Panc1 (cell line): ENCODE results near the gene AANAT. TPM values are rescaled to one million over a fixed set of nuclear protein-coding genes. Genes with fewer than 3 reads are reported as not detected.

Experiments used
- ATAC-seq: fragments of 200-7000 bp; cut with Tn5 transposase; 2 replicates; pipeline ENCODE4 v1.9.1; 2020; ENCODE audit warnings: mild to moderate bottlenecking, moderate library complexity
- BruUV-seq: library from RNA; stranded (reverse); fragments of 400-500 nt; replicated peaks from 2 replicates; lab custom pipeline; 2021; lab: Mats Ljungman, UMichigan
- CTCF ChIA-PET: fragments of 300-600 bp; sonication (Branson Sonifier 250); formaldehyde crosslinking; loops from one replicate; lab custom pipeline; 2022; ENCODE audit warnings: antibody characterized with exemption; lab: Charles Lee
- POLR2A ChIA-PET: fragments of 300-600 bp; sonication (Branson Sonifier 250); formaldehyde crosslinking; loops from one replicate; lab custom pipeline; 2022; ENCODE audit warnings: antibody characterized with exemption; lab: Charles Lee
- DNase-seq: peaks from one replicate; pipeline ENCODE4 v3.0.0-alpha.2; 2010; ENCODE audit warnings: low read depth, low spot score
- H3K27ac ChIP-seq: 2 replicates; pipeline ENCODE4 v1.5.1; 2011; ENCODE audit warnings: mild to moderate bottlenecking, low read length, inconsistent platforms
- H3K27me3 ChIP-seq: fragments of 200-500 bp; sonication (Bioruptor generic); 2 replicates; pipeline ENCODE4 v1.6.0; 2014; ENCODE audit warnings: low read length, inconsistent platforms; ENCODE audit not compliant: control insufficient read depth, insufficient read depth
- H3K36me3 ChIP-seq: fragments of 200-500 bp; sonication (Bioruptor generic); 2 replicates; pipeline ENCODE4 v1.5.1; 2014; ENCODE audit warnings: inconsistent platforms, mild to moderate bottlenecking, low read length, moderate library complexity; ENCODE audit not compliant: control insufficient read depth, insufficient read depth
- H3K4me1 ChIP-seq: 2 replicates; pipeline ENCODE4 v1.5.1; 2011; ENCODE audit warnings: inconsistent platforms, mild to moderate bottlenecking, low read length, moderate library complexity; ENCODE audit not compliant: control insufficient read depth, insufficient read depth
- H3K4me3 ChIP-seq, 2 experiments: 2 replicates each; pipeline ENCODE4 v1.5.1; 2011 to 2012; ENCODE audit warnings: low read depth in 2 of 2, low read length in 2 of 2, mild to moderate bottlenecking in 2 of 2, inconsistent platforms in 1 of 2, moderate library complexity in 1 of 2
- H3K9me3 ChIP-seq: fragments of 200-500 bp; sonication (Bioruptor generic); 2 replicates; pipeline ENCODE4 v1.5.1; 2014; ENCODE audit warnings: low read depth, mild to moderate bottlenecking, inconsistent platforms, low read length, moderate library complexity; ENCODE audit not compliant: control insufficient read depth, insufficient read depth
- CTCF ChIP-seq: fragments of 450-650 bp; IDR thresholded peaks from 2 replicates; pipeline ENCODE4 v1.5.1; 2017; ENCODE audit warnings: mild to moderate bottlenecking
- POLR2AphosphoS5 ChIP-seq: IDR thresholded peaks from 2 replicates; pipeline ENCODE4 v1.6.1; 2012; ENCODE audit warnings: mild to moderate bottlenecking, low read depth, low read length, moderate library complexity
- REST ChIP-seq, 2 experiments: IDR thresholded peaks; 2 replicates each; pipeline ENCODE4 v1.6.1; 2011 to 2012; ENCODE audit warnings: low read depth in 2 of 2, control low read depth in 1 of 2, low read length in 1 of 2, mild to moderate bottlenecking in 1 of 2, moderate library complexity in 1 of 2; ENCODE audit not compliant: insufficient read depth in 1 of 2
- SIN3A ChIP-seq: IDR thresholded peaks from 2 replicates; pipeline ENCODE4 v1.6.1; 2012; ENCODE audit warnings: low read depth, mild to moderate bottlenecking, low read length, moderate library complexity, borderline replicate concordance; ENCODE audit not compliant: insufficient read depth
- TCF7L2 ChIP-seq: IDR thresholded peaks from 2 replicates; pipeline ENCODE4 v1.6.1; 2011; ENCODE audit warnings: mild to moderate bottlenecking, low read depth, low read length, inconsistent platforms
- in situ Hi-C: cut with HindIII; loops from 2 replicates; pipeline ENCODE4 v1.10.0; 2016; ENCODE audit warnings: low sequenced_read_pairs, low pct_unique_long_range_greater_than_20kb
- intact Hi-C: fragments of 100-400 bp; cut with micrococcal nuclease; formaldehyde crosslinking; loops from one replicate; pipeline ENCODE4 v1.10.0; 2022; ENCODE audit not compliant: unreplicated experiment
- total RNA-seq: library from RNA; stranded (reverse); gene quantifications from one replicate; pipeline ENCODE4 v1.2.1, GENCODE V29; 2021; ENCODE audit not compliant: unreplicated experiment

AANAT gene
- total RNA-seq, 1 experiment from 2014 or later, result not detected

GRCh38 chr17:76445697-76446448 is 21.5 kb upstream of the AANAT start:
- in situ Hi-C loops, result no loop called here
- TF ChIP-seq POLR2AphosphoS5, result no peak
- no peak for TF ChIP-seq TCF7L2
- no peak for TF ChIP-seq REST (IDR thresholded peaks at IDR 0.05; ENCODE audit: insufficient read depth in 1 of 2, low read depth in 2 of 2, low read length in 1 of 2)
- no peak for TF ChIP-seq CTCF
- no peak for TF ChIP-seq SIN3A
- no peak for ATAC-seq

GRCh38 chr17:76446449-76447231 is 20.8 kb upstream of the AANAT start:
- in situ Hi-C loops, result no loop called here
- ChIA-PET POLR2A (no interaction called here), CTCF (interaction anchor here (1.0 kb wide), 1 partner anchor 13 kb away, joined by 3 read pairs; no protein-coding TSS in a partner anchor)
- Histone ChIP-seq H3K4me3 (peak overlapping the region; percentile 2 to 39; a peak in 3 of 4 replicates), H3K27ac (peak overlapping the region; percentile 84), H3K36me3 (no peaks in the 10 kb centered on the region), H3K27me3 (no peaks in the 10 kb centered on the region), H3K9me3 (no peaks in the 10 kb centered on the region), H3K4me1 (peaks cover 74% of the 10 kb centered on the region)
- TF ChIP-seq POLR2AphosphoS5, result no peak
- no peak for TF ChIP-seq TCF7L2
- 0 out of 2 replicates have a peak, but pooled peaks have one; percentile 76 for TF ChIP-seq SIN3A
- DNase-seq (peak; percentile 81), ATAC-seq (peak; percentile 91)
- BruUV-seq, result no TSS peak
- intact Hi-C loops, result no loop called here

More at GRCh38 chr17:76445697-76446448, 21.5 kb upstream of the AANAT start:
- Histone ChIP-seq H3K4me3 (peak overlapping the region; percentile 2 to 39; a peak in 3 of 4 replicates), H3K27me3 (no peaks in the 10 kb centered on the region), H3K36me3 (no peaks in the 10 kb centered on the region), H3K4me1 (peaks cover 71% of the 10 kb centered on the region), H3K27ac (peak overlapping the region; percentile 84), H3K9me3 (no peaks in the 10 kb centered on the region)
- CTCF ChIA-PET, result interaction anchor here (0.9 to 1.0 kb wide), 2 partner anchors 13 to 48 kb away, joined by 3 read pairs; no protein-coding TSS in a partner anchor
- intact Hi-C loops, result no loop called here
- POLR2A ChIA-PET, result interaction anchor here (0.6 kb wide), 1 partner anchor 21 kb away, joined by 7 read pairs; no protein-coding TSS in a partner anchor
- DNase-seq, result no peak
- BruUV-seq, result no TSS peak
